ENCODE data around the gene FBXO41. TPM values are rescaled to one million over a fixed set of nuclear protein-coding genes. Genes with fewer than 3 reads are reported as not detected.

The FBXO41 gene
- total and polyA plus RNA-seq, 12 donors, result 0.12 to 1.8 (median 0.68) TPM

DNA sequence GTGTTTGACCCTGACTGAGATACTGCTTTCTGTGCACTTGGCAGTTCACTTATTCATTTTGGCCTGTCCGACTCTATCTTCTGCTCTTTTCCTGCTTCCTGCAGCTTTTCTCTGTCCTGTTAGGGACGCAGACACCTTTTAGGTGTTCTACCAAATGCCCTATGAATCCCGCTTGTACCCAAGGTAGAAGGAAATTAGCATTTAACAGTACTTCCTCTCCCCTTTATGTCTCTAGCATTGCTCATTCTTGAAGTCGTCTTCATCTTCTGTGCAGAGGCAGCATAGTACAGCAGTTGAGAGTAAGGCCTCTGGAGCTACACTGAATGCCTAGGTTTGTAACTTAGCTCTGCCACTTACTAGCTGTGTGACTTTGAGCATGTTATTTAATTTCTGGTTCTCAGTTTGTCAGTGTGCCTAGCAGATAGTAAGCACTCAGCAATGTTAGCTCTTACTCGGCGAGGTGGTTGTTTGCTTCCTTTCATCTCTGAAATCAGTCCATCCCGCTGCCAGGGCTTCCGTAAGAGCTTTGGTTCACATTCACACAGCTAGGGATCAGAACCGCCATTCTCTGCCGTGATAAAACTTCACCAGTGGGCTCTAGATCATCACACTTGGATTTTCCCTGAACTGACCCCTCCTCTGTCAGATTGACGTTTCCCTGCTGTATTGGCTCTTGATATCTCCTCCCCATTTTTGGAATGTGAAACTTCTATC is 48.8 kb downstream of the FBXO41 start:
- peak overlapping the region in 5 of 10 donors; percentile 88 to 98 (median 95) for H3K27ac ChIP-seq
- peak overlapping the region; percentile 42 to 95 (median 82) for H3K4me3 ChIP-seq
- 60 to 62% methylated on average over 11 of the region's 11 CpGs for WGBS, 2 donors
- H3K9me3 ChIP-seq, result no peaks in the 10 kb centered on the region
- TF ChIP-seq CTCF (IDR thresholded peaks at IDR 0.05), result no peak
- DNase-seq, result no peak
- H3K4me1 ChIP-seq, result peaks cover 2 to 68% (median 53%) of the 10 kb centered on the region in 9 donors
- H3K27me3 ChIP-seq, result no peaks in the 10 kb centered on the region
- peaks cover 0 to 30% (median 9%) of the 10 kb centered on the region in 9 donors for H3K36me3 ChIP-seq
- intact Hi-C loops (cut with DNase I), result loop anchor here in 1 of 10 donors (10.0 kb wide), 1 partner anchor 1139 kb away; no protein-coding TSS in a partner anchor
- ATAC-seq, result no peak

DNA sequence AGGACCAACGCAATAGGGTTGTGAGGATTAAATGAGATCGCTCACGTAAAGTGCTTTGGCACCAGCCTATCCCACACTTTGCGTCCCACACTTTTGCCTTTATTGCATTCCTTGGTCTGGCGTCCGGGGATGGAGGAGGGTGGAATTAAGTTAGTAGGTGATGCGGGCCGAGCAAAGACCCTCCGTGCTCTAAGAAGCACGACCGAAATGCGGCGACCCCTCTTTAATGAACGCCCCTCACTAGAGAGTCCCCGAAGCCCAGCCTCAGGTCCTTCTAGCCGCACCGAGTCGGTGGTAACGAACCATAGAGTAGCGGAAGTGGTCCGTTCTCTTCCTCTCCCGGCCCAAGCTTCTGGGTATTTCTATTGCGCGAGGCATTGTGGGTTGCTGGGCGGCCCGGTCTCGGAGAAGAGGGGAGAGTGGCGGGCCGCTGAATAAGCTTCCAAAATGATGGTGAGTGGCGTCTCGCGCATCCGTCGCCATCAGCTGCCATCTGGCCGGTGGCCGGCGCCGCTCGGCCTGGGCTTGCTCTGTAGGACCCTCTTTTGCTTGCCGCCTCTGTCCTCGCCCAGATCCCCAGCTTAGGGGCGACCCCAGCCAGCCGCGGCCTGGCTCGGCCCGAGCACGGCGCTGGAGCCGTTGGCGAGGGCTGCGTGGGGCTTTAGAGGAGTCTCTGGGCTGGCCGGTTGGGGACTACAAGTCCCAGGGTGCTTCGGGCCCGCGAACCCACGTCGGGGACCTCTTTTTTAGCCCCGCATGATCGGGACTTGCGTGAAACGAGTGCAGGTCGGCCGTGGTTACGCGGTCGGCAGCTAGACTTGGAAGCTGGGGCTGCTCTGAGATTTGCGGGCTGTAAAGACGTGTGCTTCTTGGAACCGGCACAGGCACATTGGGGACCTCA is 50.1 kb downstream of the FBXO41 start, which contains the start of gene CCT7:
Gene CCT7 (plus strand): TSS at position 377 of the 901 bp plus-strand sequence. CDS start 71 bp downstream, at position 448.
- no peaks in the 10 kb centered on the region for H3K9me3 ChIP-seq
- H3K4me1 ChIP-seq, result peaks cover 2 to 56% (median 44%) of the 10 kb centered on the region in 9 donors
- DNase-seq (peak; percentile 83 to 94), ATAC-seq (peak; percentile 83 to 95 (median 92))
- no peaks in the 10 kb centered on the region for H3K27me3 ChIP-seq
- peak within 1 kb of the TSS; percentile 88 to 98 (median 94) for H3K27ac ChIP-seq
- no peak for TF ChIP-seq CTCF (IDR thresholded peaks at IDR 0.05)
- peak within 1 kb of the TSS; percentile 42 to 95 (median 82) for H3K4me3 ChIP-seq
- intact Hi-C loops (cut with DNase I), result loop anchor here in 1 of 10 donors (10.0 kb wide), 1 partner anchor 1141 kb away; no protein-coding TSS in a partner anchor
- WGBS, 2 donors, result 0% methylated on average over 69 of the region's 69 CpGs
- peaks cover 0 to 28% (median 6%) of the 10 kb centered on the region in 9 donors for H3K36me3 ChIP-seq

DNA sequence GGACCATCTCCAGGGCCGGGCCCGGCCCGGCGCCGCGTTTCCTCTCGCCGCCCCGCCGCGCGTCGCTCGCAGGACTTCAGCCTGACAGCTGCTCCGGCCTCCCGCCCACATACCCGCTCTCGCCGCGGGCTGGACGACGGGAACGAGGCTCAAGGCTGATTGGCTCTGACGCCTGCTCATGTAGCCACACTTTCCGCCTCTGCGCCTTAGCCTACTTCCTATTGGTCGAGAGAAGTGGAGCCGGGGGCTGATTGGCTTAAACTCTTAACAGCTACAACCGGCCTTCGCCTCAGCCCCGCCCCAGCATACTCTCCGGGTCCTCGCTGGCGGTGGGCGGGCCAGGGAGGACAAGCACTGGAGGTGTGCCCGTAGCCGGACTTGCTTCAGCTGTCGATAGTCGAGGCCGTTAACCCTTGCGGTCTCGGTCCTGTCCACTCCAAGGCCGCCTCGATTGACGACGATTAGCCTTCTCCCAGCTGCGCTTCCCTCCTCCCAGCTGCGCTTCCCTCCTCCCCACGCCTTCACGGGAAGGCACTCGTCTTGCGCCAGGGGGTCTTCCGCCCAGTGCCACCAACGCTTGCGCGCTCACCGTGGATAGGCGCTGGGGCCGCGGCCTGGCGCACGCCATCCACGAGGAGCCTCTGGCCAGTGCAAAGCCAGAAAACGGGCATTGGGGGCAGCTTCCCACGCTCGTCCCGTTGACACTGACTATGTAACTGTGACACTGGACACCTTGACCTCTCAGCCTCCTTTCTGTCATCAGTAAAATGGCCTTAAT is 50.9 kb downstream of the FBXO41 start, which contains the start of gene PRADC1:
Gene PRADC1 (minus strand): TSS at position 86 of the 778 bp plus-strand sequence. CDS start 79 bp downstream, at position 7.
- intact Hi-C loops (cut with DNase I), result loop anchor here in 1 of 10 donors (10.0 kb wide), 1 partner anchor 1141 kb away; no protein-coding TSS in a partner anchor

More for the DNA sequence above, 50.9 kb downstream of the FBXO41 start, which contains the start of gene PRADC1:
- H3K27ac ChIP-seq, result peak within 1 kb of the TSS; percentile 88 to 98 (median 94)
- H3K4me1 ChIP-seq, result peaks cover 2 to 47% (median 35%) of the 10 kb centered on the region in 9 donors
- TF ChIP-seq CTCF (IDR thresholded peaks at IDR 0.05), result no peak
- H3K27me3 ChIP-seq, result no peaks in the 10 kb centered on the region
- DNase-seq (peak; percentile 95 to 99), ATAC-seq (peak; percentile 91 to 97 (median 96))
- 0% methylated on average over 67 of the region's 67 CpGs for WGBS, 2 donors
- no peaks in the 10 kb centered on the region for H3K9me3 ChIP-seq
- peaks cover 0 to 29% (median 13%) of the 10 kb centered on the region in 9 donors for H3K36me3 ChIP-seq
- peak within 1 kb of the TSS; percentile 70 to 95 (median 88) for H3K4me3 ChIP-seq

Data from heart right ventricle (tissue), 16 donors.